ENCODE measurements around the gene TPRX2. TPM values are rescaled to one million over a fixed set of nuclear protein-coding genes. Genes with fewer than 3 reads are reported as not detected.
"Not testable (repeated sequence)": the region's sequence is repeated elsewhere in the genome, so short reads cannot be mapped to it uniquely, and the experiment has no call there.

The TPRX2 gene
- total RNA-seq, 1 experiment from 2014 or later: not detected

GRCh38 chr19:47858231-47858630 lies 804 bp upstream of the TPRX2 start:
- DNase-seq (ENCODE audit: low spot score); in situ Hi-C loops (cut with HindIII; ENCODE audit: low sequenced_read_pairs): not testable (repeated sequence)

- DNase-seq (ENCODE audit: low spot score); in situ Hi-C loops (cut with HindIII; ENCODE audit: low sequenced_read_pairs): not testable (repeated sequence)
Measured at GRCh38 chr19:47859838-47860237, 803 bp downstream of the TPRX2 start.

- DNase-seq (ENCODE audit: low spot score): no peak
- in situ Hi-C loops (cut with HindIII; ENCODE audit: low sequenced_read_pairs): no loop called here
Measured at GRCh38 chr19:47860602-47861297, 1.7 kb downstream of the TPRX2 start.

- in situ Hi-C loops (cut with HindIII; ENCODE audit: low sequenced_read_pairs): no loop called here
- DNase-seq (ENCODE audit: low spot score): no peak
Measured at GRCh38 chr19:47861630-47862029, 2.6 kb downstream of the TPRX2 start.

- peak; percentile 63 for DNase-seq (ENCODE audit: low spot score)
- in situ Hi-C loops (cut with HindIII; ENCODE audit: low sequenced_read_pairs): no loop called here
Measured at GRCh38 chr19:47863514-47863936, 4.5 kb downstream of the TPRX2 start.

- in situ Hi-C loops (cut with HindIII; ENCODE audit: low sequenced_read_pairs): no loop called here
- no peak for DNase-seq (ENCODE audit: low spot score)
Measured at GRCh38 chr19:47865166-47865565, 6.1 kb downstream of the TPRX2 start.

GRCh38 chr19:47878906-47879305 lies 19.9 kb downstream of the TPRX2 start:
- DNase-seq (ENCODE audit: low spot score): no peak
- in situ Hi-C loops (cut with HindIII; ENCODE audit: low sequenced_read_pairs): no loop called here

GRCh38 chr19:47879385-47879784 lies 20.4 kb downstream of the TPRX2 start:
- DNase-seq (ENCODE audit: low spot score); in situ Hi-C loops (cut with HindIII; ENCODE audit: low sequenced_read_pairs): not testable (repeated sequence)

GRCh38 chr19:47881757-47882156 lies 22.7 kb downstream of the TPRX2 start:
- DNase-seq (ENCODE audit: low spot score): no peak
- in situ Hi-C loops (cut with HindIII; ENCODE audit: low sequenced_read_pairs): no loop called here

GRCh38 chr19:47882890-47883289 lies 23.9 kb downstream of the TPRX2 start:
- DNase-seq (ENCODE audit: low spot score): no peak
- in situ Hi-C loops (cut with HindIII; ENCODE audit: low sequenced_read_pairs): no loop called here

- in situ Hi-C loops (cut with HindIII; ENCODE audit: low sequenced_read_pairs): no loop called here
- DNase-seq (ENCODE audit: low spot score): no peak
Measured at GRCh38 chr19:47885067-47885463, 26.0 kb downstream of the TPRX2 start.

- in situ Hi-C loops (cut with HindIII; ENCODE audit: low sequenced_read_pairs): no loop called here
- no peak for DNase-seq (ENCODE audit: low spot score)
Measured at GRCh38 chr19:47886010-47886559, 27.1 kb downstream of the TPRX2 start, which contains the start of gene SULT2A1. Gene SULT2A1 (minus strand): TSS chr19:47886315. CDS start chr19:47886257, 58 bp downstream.

GRCh38 chr19:47890865-47891621 lies 32.0 kb downstream of the TPRX2 start:
- in situ Hi-C loops (cut with HindIII; ENCODE audit: low sequenced_read_pairs): no loop called here
- no peak for DNase-seq (ENCODE audit: low spot score)

- in situ Hi-C loops (cut with HindIII; ENCODE audit: low sequenced_read_pairs): no loop called here
- DNase-seq (ENCODE audit: low spot score): no peak
Measured at GRCh38 chr19:47891622-47891922, 32.5 kb downstream of the TPRX2 start.

- no peak for DNase-seq (ENCODE audit: low spot score)
- in situ Hi-C loops (cut with HindIII; ENCODE audit: low sequenced_read_pairs): no loop called here
Measured at GRCh38 chr19:47891923-47892666, 33.1 kb downstream of the TPRX2 start.

- DNase-seq (ENCODE audit: low spot score): no peak
- in situ Hi-C loops (cut with HindIII; ENCODE audit: low sequenced_read_pairs): no loop called here
Measured at GRCh38 chr19:47895165-47895782, 36.2 kb downstream of the TPRX2 start.

- in situ Hi-C loops (cut with HindIII; ENCODE audit: low sequenced_read_pairs): no loop called here
- DNase-seq (ENCODE audit: low spot score): no peak
Measured at GRCh38 chr19:47896019-47896418, 37.0 kb downstream of the TPRX2 start.

GRCh38 chr19:47896773-47897172 lies 37.7 kb downstream of the TPRX2 start:
- in situ Hi-C loops (cut with HindIII; ENCODE audit: low sequenced_read_pairs): no loop called here
- no peak for DNase-seq (ENCODE audit: low spot score)

GRCh38 chr19:47897861-47898260 lies 38.8 kb downstream of the TPRX2 start:
- no peak for DNase-seq (ENCODE audit: low spot score)
- in situ Hi-C loops (cut with HindIII; ENCODE audit: low sequenced_read_pairs): no loop called here
